HEK293T (cell line): ENCODE data around the gene CACYBP.
"Not testable (repeated sequence)": the region's sequence is repeated elsewhere in the genome, so short reads cannot be mapped to it uniquely, and the experiment has no call there.

Experiments used
- BHLHE40 ChIP-seq: fragments of 450-650 bp; IDR thresholded peaks from 2 replicates; pipeline ENCODE4 v1.6.1; 2016; ENCODE audit warnings: mild to moderate bottlenecking, moderate library complexity, borderline replicate concordance
- FOXA1 ChIP-seq: fragments of 450-650 bp; IDR thresholded peaks from 2 replicates; pipeline ENCODE4 v1.6.1; 2016; ENCODE audit warnings: mild to moderate bottlenecking
- FOXM1 ChIP-seq: fragments of 450-650 bp; IDR thresholded peaks from 2 replicates; pipeline ENCODE4 v1.6.1; 2017; ENCODE audit warnings: mild to moderate bottlenecking, borderline replicate concordance
- NFRKB ChIP-seq: fragments of 450-650 bp; IDR thresholded peaks from 2 replicates; pipeline ENCODE4 v1.6.1; 2016; ENCODE audit warnings: mild to moderate bottlenecking, moderate library complexity
- SUZ12 ChIP-seq: fragments of 450-650 bp; IDR thresholded peaks from 2 replicates; pipeline ENCODE4 v1.6.1; 2016; ENCODE audit warnings: mild to moderate bottlenecking
- TF ChIP-seq, protein P1 (sequence below): fragments of 450-650 bp; IDR thresholded peaks from 2 replicates; pipeline ENCODE4 v1.6.1; 2016

DNA sequence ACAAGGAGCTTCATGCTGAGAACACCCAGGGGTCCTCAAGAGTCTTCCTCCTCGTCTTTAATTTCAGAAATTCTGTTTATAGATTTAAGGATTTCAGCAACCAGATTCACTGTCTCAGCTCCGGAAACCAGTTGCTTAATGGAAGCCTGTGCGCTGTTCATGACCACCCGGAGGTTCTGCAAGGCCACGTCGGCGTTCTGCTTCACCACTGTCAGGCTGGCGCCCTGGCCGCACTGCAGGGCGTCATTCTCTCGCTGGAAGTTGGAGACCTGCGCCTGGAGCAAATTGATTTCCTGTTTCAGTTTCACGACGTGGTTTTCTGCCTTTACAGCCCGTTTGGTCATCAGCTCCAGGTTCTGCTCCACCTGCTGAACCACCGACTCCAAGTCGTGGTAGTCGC lies 44.8 kb downstream of the CACYBP start:
- TF ChIP-seq FOXA1, FOXM1, SUZ12, NFRKB, BHLHE40: not testable (repeated sequence)
- TF ChIP-seq, protein P1, sequence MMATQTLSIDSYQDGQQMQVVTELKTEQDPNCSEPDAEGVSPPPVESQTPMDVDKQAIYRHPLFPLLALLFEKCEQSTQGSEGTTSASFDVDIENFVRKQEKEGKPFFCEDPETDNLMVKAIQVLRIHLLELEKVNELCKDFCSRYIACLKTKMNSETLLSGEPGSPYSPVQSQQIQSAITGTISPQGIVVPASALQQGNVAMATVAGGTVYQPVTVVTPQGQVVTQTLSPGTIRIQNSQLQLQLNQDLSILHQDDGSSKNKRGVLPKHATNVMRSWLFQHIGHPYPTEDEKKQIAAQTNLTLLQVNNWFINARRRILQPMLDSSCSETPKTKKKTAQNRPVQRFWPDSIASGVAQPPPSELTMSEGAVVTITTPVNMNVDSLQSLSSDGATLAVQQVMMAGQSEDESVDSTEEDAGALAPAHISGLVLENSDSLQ = not testable (repeated sequence)
